ENCODE results near the gene TCERG1L. TPM values are rescaled to one million over a fixed set of nuclear protein-coding genes. Genes with fewer than 3 reads are reported as not detected.

Gene TCERG1L
- total RNA-seq, 1 experiment from 2014 or later = 1.5 TPM

DNA sequence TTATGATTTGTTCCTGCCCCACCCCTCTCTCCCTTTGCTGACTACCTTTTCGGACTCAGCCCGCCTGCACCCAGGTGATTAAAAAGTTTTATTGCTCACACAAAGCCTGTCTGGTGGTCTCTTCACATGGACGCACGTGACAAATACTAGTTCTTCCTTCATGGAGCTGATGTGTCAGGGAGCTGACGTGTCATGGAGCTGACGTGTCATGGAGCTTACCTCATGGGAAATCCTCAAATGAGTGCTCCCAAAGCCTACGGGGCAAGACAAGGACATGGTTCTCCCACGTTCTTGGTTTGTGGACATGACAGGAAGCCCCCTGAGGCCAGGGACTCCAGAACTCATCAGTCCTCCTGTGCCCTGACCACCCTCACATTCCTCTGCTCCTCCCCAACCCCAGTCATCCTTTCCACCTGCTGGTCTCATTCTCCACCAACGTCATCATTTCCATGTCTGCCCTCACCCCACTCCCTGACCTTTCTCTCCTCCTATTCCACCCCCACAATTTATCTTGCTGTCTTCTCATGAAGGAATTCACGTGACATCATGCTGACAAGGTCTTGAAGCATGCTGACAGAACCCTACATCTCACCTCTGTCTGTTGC, 261.3 kb downstream of the TCERG1L start:
- no peak overlapping the region for H3K27ac Mint-ChIP-seq
- no peak overlapping the region for H3K4me3 Mint-ChIP-seq
- H3K4me1 Mint-ChIP-seq = peaks cover 20% of the 10 kb centered on the region
- peaks cover 27% of the 10 kb centered on the region for H3K27me3 Mint-ChIP-seq (ENCODE audit: low read depth)
- peaks cover 88% of the 10 kb centered on the region for H3K9me3 Mint-ChIP-seq
- ATAC-seq (no peak), DNase-seq (ENCODE audit: low spot score) (no peak)
- H3K36me3 Mint-ChIP-seq = peaks cover 84% of the 10 kb centered on the region
- ChIA-PET POLR2A (no interaction called here), CTCF (no interaction called here)
- TF ChIP-seq ESRRA (CRISPR knock-in tag; IDR thresholded peaks at IDR 0.05; ENCODE audit: borderline replicate concordance) = no peak

DNA sequence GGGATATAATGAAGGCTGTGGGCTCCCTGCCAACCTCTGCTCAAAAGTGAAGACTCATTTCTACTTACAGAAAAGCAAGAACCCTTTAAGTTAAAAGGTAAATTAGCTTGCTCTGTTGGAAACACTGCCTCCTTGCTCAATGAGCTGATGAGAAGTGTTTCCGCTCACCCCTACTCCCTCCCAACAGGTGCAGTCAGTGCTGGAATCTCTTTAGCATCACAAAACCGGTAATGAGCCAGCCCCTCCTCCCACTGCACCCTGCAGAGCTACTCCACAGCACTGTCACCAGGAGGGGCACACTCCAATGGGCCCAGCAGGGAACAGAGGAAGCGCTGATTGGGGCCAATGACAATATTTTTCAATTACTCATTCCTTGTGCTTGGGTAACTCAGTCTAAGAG, 262.5 kb downstream of the TCERG1L start:
- CTCF ChIA-PET = interaction anchor here (1.1 kb wide), 3 partner anchors 14 to 35 kb away, joined by 3 to 7 read pairs (median 4); no protein-coding TSS in a partner anchor
- ATAC-seq = peak; percentile 97
- TF ChIP-seq ZNF219 (CRISPR knock-in tag; IDR thresholded peaks at IDR 0.05; ENCODE audit: borderline replicate concordance) (no peak), OVOL2 (CRISPR knock-in tag; IDR thresholded peaks at IDR 0.05; ENCODE audit: borderline replicate concordance) (no peak), GRHL2 (CRISPR knock-in tag; IDR thresholded peaks at IDR 0.05; ENCODE audit: insufficient replicate concordance, severe bottlenecking) (no peak), HMGXB4 (CRISPR knock-in tag; IDR thresholded peaks at IDR 0.05) (no peak), MXD4 (CRISPR knock-in tag; IDR thresholded peaks at IDR 0.05; ENCODE audit: borderline replicate concordance) (no peak), TCF7 (CRISPR knock-in tag; IDR thresholded peaks at IDR 0.05; ENCODE audit: low read depth) (no peak), ETV6 (CRISPR knock-in tag; IDR thresholded peaks at IDR 0.05) (peak; percentile 73), FOXJ3 (CRISPR knock-in tag; IDR thresholded peaks at IDR 0.05; ENCODE audit: borderline replicate concordance) (no peak), JAZF1 (CRISPR knock-in tag; IDR thresholded peaks at IDR 0.05) (no peak), ELF4 (CRISPR knock-in tag; IDR thresholded peaks at IDR 0.05; ENCODE audit: low read depth) (no peak), PREB (CRISPR knock-in tag; IDR thresholded peaks at IDR 0.05; ENCODE audit: borderline replicate concordance) (no peak), ATF1 (CRISPR knock-in tag; IDR thresholded peaks at IDR 0.05) (no peak), CREM (CRISPR knock-in tag; IDR thresholded peaks at IDR 0.05) (no peak), ZNF396 (CRISPR knock-in tag; IDR thresholded peaks at IDR 0.05; ENCODE audit: borderline replicate concordance) (no peak), ZNF425 (CRISPR knock-in tag; conservative IDR thresholded peaks at IDR 0.05) (no peak), NR3C1 (CRISPR knock-in tag; conservative IDR thresholded peaks at IDR 0.05; ENCODE audit: low read depth) (no peak), SMAD4 (CRISPR knock-in tag; IDR thresholded peaks at IDR 0.05) (no peak), GABPB1 (CRISPR knock-in tag; IDR thresholded peaks at IDR 0.05) (no peak), SMAD3 (CRISPR knock-in tag; IDR thresholded peaks at IDR 0.05; ENCODE audit: borderline replicate concordance) (no peak), MYBL2 (CRISPR knock-in tag; IDR thresholded peaks at IDR 0.05) (no peak)
- TF ChIP-seq, protein P1, sequence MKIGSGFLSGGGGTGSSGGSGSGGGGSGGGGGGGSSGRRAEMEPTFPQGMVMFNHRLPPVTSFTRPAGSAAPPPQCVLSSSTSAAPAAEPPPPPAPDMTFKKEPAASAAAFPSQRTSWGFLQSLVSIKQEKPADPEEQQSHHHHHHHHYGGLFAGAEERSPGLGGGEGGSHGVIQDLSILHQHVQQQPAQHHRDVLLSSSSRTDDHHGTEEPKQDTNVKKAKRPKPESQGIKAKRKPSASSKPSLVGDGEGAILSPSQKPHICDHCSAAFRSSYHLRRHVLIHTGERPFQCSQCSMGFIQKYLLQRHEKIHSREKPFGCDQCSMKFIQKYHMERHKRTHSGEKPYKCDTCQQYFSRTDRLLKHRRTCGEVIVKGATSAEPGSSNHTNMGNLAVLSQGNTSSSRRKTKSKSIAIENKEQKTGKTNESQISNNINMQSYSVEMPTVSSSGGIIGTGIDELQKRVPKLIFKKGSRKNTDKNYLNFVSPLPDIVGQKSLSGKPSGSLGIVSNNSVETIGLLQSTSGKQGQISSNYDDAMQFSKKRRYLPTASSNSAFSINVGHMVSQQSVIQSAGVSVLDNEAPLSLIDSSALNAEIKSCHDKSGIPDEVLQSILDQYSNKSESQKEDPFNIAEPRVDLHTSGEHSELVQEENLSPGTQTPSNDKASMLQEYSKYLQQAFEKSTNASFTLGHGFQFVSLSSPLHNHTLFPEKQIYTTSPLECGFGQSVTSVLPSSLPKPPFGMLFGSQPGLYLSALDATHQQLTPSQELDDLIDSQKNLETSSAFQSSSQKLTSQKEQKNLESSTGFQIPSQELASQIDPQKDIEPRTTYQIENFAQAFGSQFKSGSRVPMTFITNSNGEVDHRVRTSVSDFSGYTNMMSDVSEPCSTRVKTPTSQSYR (CRISPR knock-in tag; IDR thresholded peaks at IDR 0.05) = peak; percentile 94
- TF ChIP-seq, protein P2, sequence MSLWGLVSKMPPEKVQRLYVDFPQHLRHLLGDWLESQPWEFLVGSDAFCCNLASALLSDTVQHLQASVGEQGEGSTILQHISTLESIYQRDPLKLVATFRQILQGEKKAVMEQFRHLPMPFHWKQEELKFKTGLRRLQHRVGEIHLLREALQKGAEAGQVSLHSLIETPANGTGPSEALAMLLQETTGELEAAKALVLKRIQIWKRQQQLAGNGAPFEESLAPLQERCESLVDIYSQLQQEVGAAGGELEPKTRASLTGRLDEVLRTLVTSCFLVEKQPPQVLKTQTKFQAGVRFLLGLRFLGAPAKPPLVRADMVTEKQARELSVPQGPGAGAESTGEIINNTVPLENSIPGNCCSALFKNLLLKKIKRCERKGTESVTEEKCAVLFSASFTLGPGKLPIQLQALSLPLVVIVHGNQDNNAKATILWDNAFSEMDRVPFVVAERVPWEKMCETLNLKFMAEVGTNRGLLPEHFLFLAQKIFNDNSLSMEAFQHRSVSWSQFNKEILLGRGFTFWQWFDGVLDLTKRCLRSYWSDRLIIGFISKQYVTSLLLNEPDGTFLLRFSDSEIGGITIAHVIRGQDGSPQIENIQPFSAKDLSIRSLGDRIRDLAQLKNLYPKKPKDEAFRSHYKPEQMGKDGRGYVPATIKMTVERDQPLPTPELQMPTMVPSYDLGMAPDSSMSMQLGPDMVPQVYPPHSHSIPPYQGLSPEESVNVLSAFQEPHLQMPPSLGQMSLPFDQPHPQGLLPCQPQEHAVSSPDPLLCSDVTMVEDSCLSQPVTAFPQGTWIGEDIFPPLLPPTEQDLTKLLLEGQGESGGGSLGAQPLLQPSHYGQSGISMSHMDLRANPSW (CRISPR knock-in tag; conservative IDR thresholded peaks at IDR 0.05; ENCODE audit: low read depth) = no peak
- TF ChIP-seq, protein P3, sequence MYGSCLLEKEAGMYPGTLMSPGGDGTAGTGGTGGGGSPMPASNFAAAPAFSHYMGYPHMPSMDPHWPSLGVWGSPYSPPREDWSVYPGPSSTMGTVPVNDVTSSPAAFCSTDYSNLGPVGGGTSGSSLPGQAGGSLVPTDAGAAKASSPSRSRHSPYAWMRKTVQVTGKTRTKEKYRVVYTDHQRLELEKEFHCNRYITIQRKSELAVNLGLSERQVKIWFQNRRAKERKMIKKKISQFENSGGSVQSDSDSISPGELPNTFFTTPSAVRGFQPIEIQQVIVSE (CRISPR knock-in tag; IDR thresholded peaks at IDR 0.05; ENCODE audit: borderline replicate concordance) = no peak

More for the DNA sequence above, 262.5 kb downstream of the TCERG1L start:
- H3K27me3 Mint-ChIP-seq (ENCODE audit: low read depth) = peaks cover 24% of the 10 kb centered on the region
- peaks cover 84% of the 10 kb centered on the region for H3K9me3 Mint-ChIP-seq
- DNase-seq (ENCODE audit: low spot score) = peak; percentile 34
- H3K27ac Mint-ChIP-seq = no peak overlapping the region
- peaks cover 82% of the 10 kb centered on the region for H3K36me3 Mint-ChIP-seq
- POLR2A ChIA-PET = no interaction called here
- no peak overlapping the region for H3K4me3 Mint-ChIP-seq
- peaks cover 20% of the 10 kb centered on the region for H3K4me1 Mint-ChIP-seq

All from WTC11 (cell line).